ENCODE results near the gene RANBP2.

- TF ChIP-seq CTCF (IDR thresholded peaks at IDR 0.05) (no peak), POLR2A (IDR thresholded peaks at IDR 0.05) (no peak)
These were observed 101.2 kb downstream of the RANBP2 start for GRCh38 chr2:108820482-108820881.
